ENCODE data around the gene MBD6.
"Not testable (repeated sequence)": the region's sequence is repeated elsewhere in the genome, so short reads cannot be mapped to it uniquely, and the experiment has no call there.

The MBD6 gene

DNA sequence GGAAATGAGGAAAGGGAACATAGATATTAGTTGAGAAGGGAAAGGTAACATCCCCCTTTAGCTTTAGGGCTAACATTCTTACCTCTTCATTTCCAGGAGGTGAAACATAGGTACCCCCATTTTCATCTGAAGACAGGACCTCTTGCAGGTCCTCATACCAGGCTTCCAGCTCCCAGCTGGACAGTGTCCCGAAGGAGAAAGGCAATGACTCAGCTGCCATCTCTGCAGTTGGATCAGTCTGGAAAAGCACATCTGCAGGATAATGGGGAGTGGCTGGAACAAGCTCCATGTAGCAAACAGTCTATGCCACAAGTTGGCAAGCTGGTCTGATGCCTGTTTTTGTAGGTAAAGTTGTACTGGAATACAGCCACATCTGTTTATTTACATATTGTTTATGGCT, 5.4 kb upstream of the MBD6 start:
- Histone ChIP-seq H3K9me3 (ENCODE audit: severe bottlenecking) (no peaks in the 10 kb centered on the region), H3K27me3 (ENCODE audit: insufficient read depth, poor library complexity, severe bottlenecking) (no peaks in the 10 kb centered on the region), H3K4me3 (ENCODE audit: severe bottlenecking) (no peak overlapping the region), H3K27ac (ENCODE audit: poor library complexity, severe bottlenecking) (peak overlapping the region; percentile 90), H3K4me1 (ENCODE audit: insufficient read depth, poor library complexity, severe bottlenecking) (peaks cover 24% of the 10 kb centered on the region), H3K36me3 (ENCODE audit: low read depth) (peaks cover 78% of the 10 kb centered on the region)
- ATAC-seq (ENCODE audit: low read depth) (no peak), DNase-seq (ENCODE audit: low spot score) (no peak)
- no peak for TF ChIP-seq CTCF (IDR thresholded peaks at IDR 0.05; ENCODE audit: poor library complexity, severe bottlenecking)

GRCh38 chr12:57517718-57518117, 4.9 kb upstream of the MBD6 start:
- H3K27me3 ChIP-seq (ENCODE audit: insufficient read depth, poor library complexity, severe bottlenecking); H3K9me3 ChIP-seq (ENCODE audit: severe bottlenecking); H3K4me3 ChIP-seq (ENCODE audit: severe bottlenecking); ATAC-seq (ENCODE audit: low read depth); DNase-seq (ENCODE audit: low spot score): not testable (repeated sequence)
- peaks cover 73% of the 10 kb centered on the region for H3K36me3 ChIP-seq (ENCODE audit: low read depth)
- peak overlapping the region; percentile 90 for H3K27ac ChIP-seq (ENCODE audit: poor library complexity, severe bottlenecking)
- H3K4me1 ChIP-seq (ENCODE audit: insufficient read depth, poor library complexity, severe bottlenecking) = peaks cover 24% of the 10 kb centered on the region

- Histone ChIP-seq H3K27ac (ENCODE audit: poor library complexity, severe bottlenecking) (peak overlapping the region; percentile 90), H3K4me3 (ENCODE audit: severe bottlenecking) (peak overlapping the region; percentile 73), H3K27me3 (ENCODE audit: insufficient read depth, poor library complexity, severe bottlenecking) (no peaks in the 10 kb centered on the region), H3K9me3 (ENCODE audit: severe bottlenecking) (no peaks in the 10 kb centered on the region), H3K36me3 (ENCODE audit: low read depth) (peaks cover 67% of the 10 kb centered on the region), H3K4me1 (ENCODE audit: insufficient read depth, poor library complexity, severe bottlenecking) (peaks cover 24% of the 10 kb centered on the region)
- no peak for TF ChIP-seq CTCF (IDR thresholded peaks at IDR 0.05; ENCODE audit: poor library complexity, severe bottlenecking)
- ATAC-seq (ENCODE audit: low read depth) (no peak), DNase-seq (ENCODE audit: low spot score) (no peak)
These were observed 4.3 kb upstream of the MBD6 start for GRCh38 chr12:57518176-57518919.

DNA sequence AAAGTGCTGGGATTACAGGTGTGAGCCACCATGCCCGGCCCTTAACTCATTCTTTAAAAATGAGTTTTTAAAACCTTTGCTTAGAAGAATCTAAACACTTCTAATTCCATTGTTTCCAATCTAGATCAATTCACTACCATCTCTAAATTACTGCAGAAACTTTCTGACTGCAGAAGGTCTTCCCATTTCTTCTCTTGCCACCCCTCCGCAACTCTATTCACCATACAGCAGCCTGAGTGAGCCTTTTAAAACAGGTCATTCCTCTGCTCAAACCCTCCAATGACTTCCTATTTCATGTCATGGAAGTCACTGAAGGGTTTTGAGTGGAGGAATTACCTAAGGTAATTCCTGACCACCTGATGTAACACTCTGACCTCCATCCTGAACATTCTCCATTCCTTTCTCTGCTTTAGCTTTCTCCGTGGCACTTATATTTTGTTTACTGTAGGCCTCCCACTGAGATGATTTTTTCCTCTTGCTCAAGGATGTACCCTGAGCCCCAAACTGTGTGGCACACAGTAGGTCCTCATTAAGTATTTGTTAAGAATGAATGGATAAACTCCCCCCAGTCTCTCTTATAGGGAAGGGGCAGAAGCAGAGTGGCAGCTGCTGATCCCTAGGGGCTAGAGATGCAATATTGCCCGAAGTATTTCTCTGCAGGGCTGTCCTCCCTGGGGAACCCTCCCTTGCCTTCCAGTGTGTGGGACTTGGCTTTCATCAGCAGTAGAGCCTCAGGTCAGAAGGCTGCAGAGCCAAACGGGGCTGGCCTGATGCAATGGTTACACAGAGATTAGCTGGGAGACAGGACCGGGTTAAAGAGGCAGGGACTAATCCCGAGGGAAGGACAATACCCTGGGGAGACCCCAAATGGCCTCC, 3.5 kb upstream of the MBD6 start:
- Histone ChIP-seq H3K27ac (ENCODE audit: poor library complexity, severe bottlenecking) (peak overlapping the region; percentile 90), H3K4me1 (ENCODE audit: insufficient read depth, poor library complexity, severe bottlenecking) (peaks cover 28% of the 10 kb centered on the region), H3K36me3 (ENCODE audit: low read depth) (peaks cover 64% of the 10 kb centered on the region), H3K27me3 (ENCODE audit: insufficient read depth, poor library complexity, severe bottlenecking) (no peaks in the 10 kb centered on the region), H3K4me3 (ENCODE audit: severe bottlenecking) (peak overlapping the region; percentile 73), H3K9me3 (ENCODE audit: severe bottlenecking) (no peaks in the 10 kb centered on the region)
- ATAC-seq (ENCODE audit: low read depth) = peak; percentile 1; the same call in 1 of the 3 replicates
- no peak for DNase-seq (ENCODE audit: low spot score)
- TF ChIP-seq CTCF (IDR thresholded peaks at IDR 0.05; ENCODE audit: poor library complexity, severe bottlenecking) = no peak

- Histone ChIP-seq H3K9me3 (ENCODE audit: severe bottlenecking) (no peaks in the 10 kb centered on the region), H3K4me1 (ENCODE audit: insufficient read depth, poor library complexity, severe bottlenecking) (peaks cover 28% of the 10 kb centered on the region), H3K27me3 (ENCODE audit: insufficient read depth, poor library complexity, severe bottlenecking) (no peaks in the 10 kb centered on the region), H3K4me3 (ENCODE audit: severe bottlenecking) (peak overlapping the region; percentile 73), H3K27ac (ENCODE audit: poor library complexity, severe bottlenecking) (peak overlapping the region; percentile 90), H3K36me3 (ENCODE audit: low read depth) (peaks cover 64% of the 10 kb centered on the region)
- ATAC-seq (ENCODE audit: low read depth) (no peak), DNase-seq (ENCODE audit: low spot score) (no peak)
- TF ChIP-seq CTCF (IDR thresholded peaks at IDR 0.05; ENCODE audit: poor library complexity, severe bottlenecking) = no peak
These were observed 2.9 kb upstream of the MBD6 start for GRCh38 chr12:57519796-57520052.

Measured in RWPE2 (cell line).